AG04449 (cell line): ENCODE results near the gene TMEM63A.

Source experiments
- CTCF ChIA-PET: fragments of 350-600 bp; formaldehyde crosslinking; extraction: SDS; loops from one replicate; lab custom pipeline; 2021; ENCODE audit warnings: antibody characterized with exemption; lab: Yijun Ruan, JAX
- POLR2A ChIA-PET: fragments of 400-600, 350-600 bp; formaldehyde crosslinking; extraction: SDS; loops from one replicate; lab custom pipeline; 2020; ENCODE audit warnings: antibody characterized with exemption, inconsistent platforms; lab: Yijun Ruan, JAX
- DNase-seq: peaks from one replicate; pipeline ENCODE4 v3.0.0-alpha.2; 2010; ENCODE audit warnings: low read depth, low spot score
- H3K4me3 ChIP-seq: 2 replicates; pipeline ENCODE4 v1.5.1; 2011; ENCODE audit warnings: low read depth, mild to moderate bottlenecking, control low read depth, low read length
- CTCF ChIP-seq: IDR thresholded peaks from one replicate; pipeline ENCODE4 v1.5.1; 2011; ENCODE audit warnings: mild to moderate bottlenecking, moderate library complexity, low read length, control low read depth, inconsistent platforms; ENCODE audit not compliant: insufficient read depth; ENCODE audit errors: missing control alignments

The TMEM63A gene

GRCh38 chr1:225830841-225831240 is 51.3 kb downstream of the TMEM63A start:
- ChIA-PET CTCF (interaction anchor here (1.1 kb wide), 1 partner anchor 17 kb away, joined by 5 read pairs; no protein-coding TSS in a partner anchor), POLR2A (no interaction called here)
- no peak for DNase-seq
- TF ChIP-seq CTCF, result no peak
- no peak overlapping the region for H3K4me3 ChIP-seq

- ChIA-PET POLR2A (no interaction called here), CTCF (interaction anchor here (1.4 kb wide), 1 partner anchor 11 kb away, joined by 3 read pairs; no protein-coding TSS in a partner anchor)
- DNase-seq, result no peak
- H3K4me3 ChIP-seq, result no peak overlapping the region
- TF ChIP-seq CTCF, result no peak
Measured at GRCh38 chr1:225828706-225829345, 53.4 kb downstream of the TMEM63A start.

- ChIA-PET POLR2A (no interaction called here), CTCF (interaction anchor here (1.4 to 1.7 kb wide), 2 partner anchors 9 to 19 kb away, joined by 3 to 4 read pairs; no protein-coding TSS in a partner anchor)
- DNase-seq, result no peak
- no peak overlapping the region for H3K4me3 ChIP-seq
- no peak for TF ChIP-seq CTCF
Measured at GRCh38 chr1:225827076-225827475, 55.1 kb downstream of the TMEM63A start.

GRCh38 chr1:225825607-225826007 is 56.6 kb downstream of the TMEM63A start:
- ChIA-PET POLR2A (no interaction called here), CTCF (interaction anchor here (1.7 kb wide), 1 partner anchor 21 kb away, joined by 4 read pairs; no protein-coding TSS in a partner anchor)
- no peak for DNase-seq
- H3K4me3 ChIP-seq, result no peak overlapping the region
- no peak for TF ChIP-seq CTCF

GRCh38 chr1:225825078-225825477 is 57.1 kb downstream of the TMEM63A start:
- TF ChIP-seq CTCF, result no peak
- no peak for DNase-seq
- H3K4me3 ChIP-seq, result no peak overlapping the region
- ChIA-PET CTCF (no interaction called here), POLR2A (no interaction called here)

- no peak for DNase-seq
- no peak overlapping the region for H3K4me3 ChIP-seq
- no peak for TF ChIP-seq CTCF
- ChIA-PET CTCF (no interaction called here), POLR2A (no interaction called here)
Measured at GRCh38 chr1:225824533-225824941, 57.6 kb downstream of the TMEM63A start.
